NCI-H1092 treated with DMSO at 0.1 percent for 48 hours (cell line): ENCODE measurements around the gene CELA2B.
"Not testable (repeated sequence)": the region's sequence is repeated elsewhere in the genome, so short reads cannot be mapped to it uniquely, and the experiment has no call there.

Source experiments
- DNase-seq: peaks from one replicate; lab custom pipeline; 2025; lab: John Stamatoyannopoulos, UW

CELA2B gene

DNA sequence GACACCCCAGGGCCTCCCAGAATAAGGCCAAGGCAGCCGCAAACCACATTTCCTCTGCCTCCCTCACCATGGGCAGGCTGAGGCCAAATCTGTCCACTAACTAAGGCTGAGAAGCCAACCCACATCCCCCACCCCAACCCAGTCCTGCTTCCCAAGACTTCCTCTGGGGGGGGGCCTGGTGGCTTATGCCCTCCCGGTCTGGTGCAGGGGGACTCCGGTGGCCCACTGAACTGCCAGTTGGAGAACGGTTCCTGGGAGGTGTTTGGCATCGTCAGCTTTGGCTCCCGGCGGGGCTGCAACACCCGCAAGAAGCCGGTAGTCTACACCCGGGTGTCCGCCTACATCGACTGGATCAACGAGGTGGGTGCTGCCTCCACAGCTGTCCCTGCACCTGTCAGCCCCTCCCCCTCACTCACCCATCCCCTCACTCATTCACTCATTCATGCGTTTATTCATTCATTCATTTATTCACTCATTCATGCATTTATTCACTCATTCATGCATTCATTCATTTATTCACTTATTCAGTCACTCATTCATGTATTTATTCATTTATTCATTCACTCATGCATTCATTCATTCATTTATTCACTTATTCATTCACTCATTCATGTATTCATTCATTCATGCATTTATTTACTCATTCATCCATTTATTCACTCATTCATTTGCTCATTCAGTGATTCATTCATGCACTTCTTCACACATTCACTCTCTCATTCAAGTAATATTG, 30.3 kb upstream of the CELA2B start:
- DNase-seq = no peak

DNA sequence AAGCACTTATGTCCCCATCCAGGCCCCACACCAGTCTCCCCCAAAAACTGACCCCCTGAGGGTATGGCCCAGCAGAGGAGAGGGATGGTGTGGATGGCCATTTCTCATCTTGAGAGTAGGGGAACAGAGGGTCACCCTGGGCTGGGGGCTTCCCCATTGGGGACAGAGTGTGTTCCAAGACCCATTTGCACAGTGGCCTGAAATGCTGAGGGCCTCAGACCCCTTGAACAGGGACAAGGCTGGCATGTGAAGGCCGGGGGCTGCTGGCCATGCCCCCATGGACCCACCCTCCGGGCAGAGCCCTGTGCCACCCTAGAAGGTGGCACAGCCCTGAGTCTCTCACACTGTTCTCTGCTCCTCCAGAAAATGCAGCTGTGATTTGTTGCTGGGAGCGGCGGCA, 29.7 kb upstream of the CELA2B start:
- DNase-seq = no peak

DNA sequence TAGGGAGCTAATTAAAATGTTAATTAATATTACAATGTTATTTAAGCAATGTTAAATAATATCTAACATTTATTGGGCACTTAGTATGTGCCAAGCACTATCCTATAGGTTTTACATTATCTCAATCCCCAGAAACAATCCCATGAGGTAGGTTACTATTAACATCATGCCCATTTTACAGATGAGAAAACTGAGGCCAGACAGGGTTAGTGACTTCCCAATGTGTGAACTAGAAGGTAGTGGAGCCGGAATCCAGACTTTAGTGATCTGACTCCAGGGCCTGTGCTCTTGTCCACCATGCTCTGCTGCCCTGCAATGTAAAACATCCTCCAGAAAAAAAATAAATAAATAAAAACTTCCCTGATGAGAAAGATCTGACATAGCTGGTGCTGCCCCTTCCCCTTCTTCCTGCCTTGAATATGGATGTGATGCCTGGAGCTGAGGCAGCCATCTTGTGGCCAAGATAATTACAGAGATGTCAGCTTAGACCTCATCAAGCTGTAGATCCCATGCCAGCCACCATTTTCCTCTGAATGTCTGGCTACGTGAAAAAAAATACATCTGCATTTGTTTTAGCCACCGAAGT, 26.9 kb upstream of the CELA2B start:
- DNase-seq = no peak

DNA sequence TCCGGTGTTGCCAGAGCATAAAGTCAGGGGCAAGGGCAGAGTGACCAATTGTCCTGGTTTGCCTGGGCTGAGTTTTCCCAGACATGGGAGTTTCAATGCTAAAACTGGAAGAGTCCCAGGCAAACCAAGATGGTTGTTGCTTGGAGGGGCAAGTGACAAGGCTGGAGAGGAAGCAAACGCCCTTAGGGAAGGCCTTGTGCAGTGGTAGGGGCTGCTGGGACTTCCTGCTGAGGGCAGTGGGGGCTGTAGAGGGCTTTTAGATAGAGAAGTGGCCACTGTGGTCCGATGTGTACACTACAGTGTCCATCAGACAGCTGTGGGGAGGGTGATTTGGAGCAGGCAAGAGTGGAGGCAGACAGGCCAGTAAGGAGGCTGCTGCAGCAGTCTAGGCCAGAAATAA, 26.3 kb upstream of the CELA2B start:
- no peak for DNase-seq

DNA sequence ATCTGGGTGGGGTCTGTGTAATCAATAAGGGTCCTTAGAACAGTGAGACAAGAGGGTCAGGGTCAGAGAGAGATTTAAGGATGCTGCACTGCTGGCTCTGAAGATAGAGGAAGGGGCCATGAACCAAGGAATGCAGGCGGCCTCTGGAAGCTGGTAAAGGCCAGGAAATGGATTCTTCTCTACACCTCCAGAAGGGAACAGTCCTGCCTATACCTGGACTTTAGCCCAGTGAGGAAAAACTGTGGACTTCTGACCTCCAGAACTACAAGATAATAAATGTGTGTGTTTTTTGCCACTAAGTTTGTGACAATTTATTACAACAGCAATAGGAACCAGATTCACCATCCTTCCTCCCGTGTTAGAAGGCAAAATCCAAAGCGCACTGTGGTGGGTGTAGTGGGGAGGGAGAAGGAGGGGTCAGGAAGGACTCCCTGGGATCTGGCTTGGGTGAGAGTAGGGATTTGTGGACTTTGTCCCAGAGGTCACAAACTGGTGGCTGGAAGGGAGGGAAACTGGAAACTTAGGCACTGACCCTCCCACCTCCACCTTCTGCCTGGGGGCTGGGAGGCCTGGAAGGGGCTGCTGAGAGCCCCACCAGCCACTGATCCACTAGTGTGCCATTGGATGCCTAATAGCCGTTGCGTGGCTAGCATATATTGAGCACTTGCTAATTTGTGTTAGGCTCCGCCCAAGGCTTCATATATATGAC, 24.7 kb upstream of the CELA2B start:
- no peak for DNase-seq

DNA sequence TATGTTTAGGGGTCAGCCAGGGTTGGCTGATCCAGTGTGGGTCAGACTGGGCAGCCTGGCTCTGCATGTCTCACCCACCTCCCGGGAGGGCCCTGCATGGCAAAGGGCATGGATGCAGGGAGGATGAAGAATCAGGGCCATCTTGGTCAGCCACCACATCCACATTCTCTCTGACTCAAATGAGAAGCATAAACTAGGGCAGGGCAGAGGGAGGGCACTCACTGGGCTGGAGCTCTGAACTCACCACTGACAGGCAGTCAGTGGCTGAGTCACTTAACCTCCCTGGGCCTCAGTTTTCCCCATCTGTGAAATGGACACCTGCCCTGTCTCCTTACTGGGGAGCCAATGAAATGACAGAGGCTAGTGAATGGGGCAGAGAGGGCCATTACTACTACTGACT, 23.7 kb upstream of the CELA2B start:
- DNase-seq = no peak

DNA sequence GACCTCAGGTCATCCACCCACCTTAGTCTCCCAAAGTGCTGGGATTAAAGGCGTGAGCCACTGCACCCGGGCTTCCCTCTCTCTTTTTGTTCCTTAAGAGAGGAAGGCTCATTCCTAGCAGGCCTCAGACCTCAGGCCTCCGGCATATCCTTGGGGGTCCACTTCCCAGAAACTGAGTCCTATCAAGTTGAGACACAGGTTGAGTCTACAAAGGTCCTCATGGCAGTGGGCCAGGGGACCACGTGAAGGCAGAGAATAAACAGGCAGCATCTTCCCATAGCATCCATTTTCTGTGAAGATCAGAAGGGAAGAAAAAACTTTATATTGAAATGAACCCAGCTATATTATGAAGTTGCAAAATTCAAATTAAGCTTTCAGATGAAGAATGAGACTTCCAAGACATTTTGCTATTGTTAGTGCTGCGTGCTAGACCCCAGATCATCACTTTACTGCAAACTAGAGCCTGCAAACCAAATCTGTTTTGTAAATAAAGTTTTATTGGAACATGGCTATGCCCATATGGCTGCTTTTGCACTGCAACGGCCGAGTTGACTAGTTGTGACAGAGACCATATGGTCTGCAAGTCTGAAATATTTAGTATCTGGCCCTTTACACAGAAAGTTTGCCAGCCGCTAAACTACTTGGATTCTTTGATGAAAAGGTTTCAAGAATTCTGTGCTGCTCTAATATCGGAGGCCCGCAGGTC, 22.9 kb upstream of the CELA2B start:
- DNase-seq = no peak

DNA sequence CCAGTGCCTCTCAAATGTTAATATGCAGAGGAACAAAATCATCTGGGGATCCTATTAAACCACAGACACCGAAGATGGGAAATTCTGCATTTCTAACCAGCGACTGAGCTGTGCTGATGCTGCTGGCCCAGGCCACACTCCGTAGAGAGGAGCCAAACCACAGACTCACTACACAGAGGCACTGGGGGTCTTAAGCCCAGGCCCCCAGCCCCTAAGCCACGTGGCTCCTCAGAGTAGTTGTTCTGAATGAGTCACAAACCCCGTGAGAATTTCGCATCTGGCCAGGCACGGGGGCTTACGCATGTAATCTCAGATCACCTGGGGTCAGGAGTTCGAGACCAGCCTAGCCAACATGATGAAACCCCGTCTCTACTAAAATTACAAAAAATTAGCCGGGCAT, 22.2 kb upstream of the CELA2B start:
- no peak for DNase-seq

DNA sequence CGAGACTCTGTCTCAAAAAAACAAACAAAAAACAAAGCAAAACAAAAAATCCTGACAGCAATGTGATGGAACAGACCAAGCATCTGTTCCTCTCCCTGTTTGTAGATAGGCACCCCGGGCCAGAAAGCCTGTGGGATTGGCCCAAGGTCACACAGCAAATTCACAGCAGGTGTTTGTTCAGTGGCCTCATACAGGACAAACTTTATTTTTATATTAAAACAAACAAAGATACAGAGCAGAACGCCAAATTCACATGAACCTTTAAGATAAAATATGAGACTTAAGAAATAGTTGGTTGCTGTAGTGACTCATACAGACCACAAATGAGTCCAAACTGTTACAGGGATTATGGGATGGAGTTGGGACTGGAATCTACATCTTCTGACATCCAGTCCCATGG, 21.6 kb upstream of the CELA2B start:
- DNase-seq = no peak

DNA sequence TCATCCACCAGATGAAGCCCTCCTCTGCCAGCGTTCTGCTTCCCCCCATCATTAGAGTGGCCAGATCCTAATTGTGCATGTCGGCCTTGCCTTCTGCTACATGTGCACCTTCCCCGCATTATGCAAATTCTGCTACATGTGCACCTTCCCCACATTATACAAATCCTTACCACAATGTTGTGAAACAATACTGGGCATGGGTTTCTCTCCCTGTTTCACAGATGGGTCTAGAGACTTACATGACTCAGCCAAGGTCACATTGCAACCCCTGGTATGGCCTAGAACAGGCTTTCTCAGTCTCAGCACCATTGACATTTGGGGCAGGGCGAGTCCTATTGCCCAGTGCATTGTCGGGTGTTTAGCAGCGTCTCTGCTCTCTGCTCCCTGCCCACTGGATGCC, 20.4 kb upstream of the CELA2B start:
- DNase-seq = no peak

DNA sequence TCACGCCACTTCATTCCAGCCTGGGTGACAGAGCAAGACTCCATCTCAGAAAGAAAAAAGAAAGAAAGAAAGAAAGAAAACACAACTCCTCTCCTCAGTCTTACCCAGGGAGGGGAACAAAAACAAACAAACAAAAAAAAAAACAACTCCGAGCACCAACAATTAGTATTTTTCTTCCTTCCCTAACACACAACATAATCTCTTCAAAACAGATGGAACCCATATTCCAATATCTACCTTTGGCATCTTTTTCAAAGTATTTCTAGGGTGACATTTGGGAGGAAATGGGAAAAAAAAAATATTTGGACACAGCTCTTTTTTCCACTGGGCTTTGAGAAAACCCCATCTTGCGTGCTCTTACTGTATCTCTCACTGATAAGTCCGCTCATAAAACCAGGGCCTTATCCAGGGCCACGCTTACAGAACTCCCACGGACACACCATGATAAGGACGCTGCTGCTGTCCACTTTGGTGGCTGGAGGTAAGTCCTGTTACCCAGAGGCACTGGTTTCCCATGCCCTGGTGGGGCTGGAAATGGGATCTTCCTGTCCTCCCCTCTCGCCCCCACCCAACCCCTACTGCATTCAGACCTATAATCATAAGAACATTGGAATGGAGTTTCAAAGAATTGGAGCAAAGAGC, 19.5 kb upstream of the CELA2B start, which contains the start of gene CELA2A:
Gene CELA2A, plus strand, starts transcription at position 420 of the 642 bp plus-strand sequence. Its CDS starts 22 bp downstream, at position 442.
- DNase-seq = no peak

DNA sequence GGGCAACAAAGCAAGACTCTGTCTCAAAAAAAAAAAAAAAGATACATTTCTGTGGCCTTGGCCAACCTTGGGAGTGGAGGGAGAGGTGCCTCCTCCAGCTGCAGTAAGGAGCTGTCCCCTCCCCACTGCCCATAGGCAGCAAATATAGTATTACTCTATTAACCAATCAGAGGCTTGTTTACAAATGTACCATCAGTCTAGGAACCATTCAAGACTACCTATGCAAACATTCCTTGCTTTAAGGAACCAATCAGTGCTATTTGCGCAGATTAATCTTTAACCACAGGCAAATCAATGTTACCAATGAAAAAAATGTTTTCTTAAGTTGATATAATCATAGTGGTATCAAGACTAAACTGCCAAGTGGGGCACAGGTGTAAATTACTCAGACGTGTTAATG, 18.3 kb upstream of the CELA2B start:
- no peak for DNase-seq

DNA sequence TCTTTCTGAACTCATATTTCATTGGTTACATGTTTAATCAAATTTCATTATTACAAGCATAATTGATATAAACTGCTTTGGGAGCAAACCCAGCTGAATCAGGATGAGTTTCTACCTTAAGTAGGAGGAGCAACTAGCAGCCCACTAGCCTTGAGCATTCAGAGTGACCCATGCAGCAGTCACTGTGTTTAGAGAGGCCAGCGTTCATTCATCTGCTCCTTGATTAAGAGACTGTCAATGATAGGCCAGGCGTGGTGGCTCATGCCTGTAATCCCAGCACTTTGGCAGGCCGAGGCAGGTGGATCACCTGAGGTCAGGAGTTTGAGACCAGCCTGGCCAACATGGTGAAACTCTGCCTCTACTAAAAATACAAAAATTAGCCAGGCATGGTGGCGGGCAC, 17.5 kb upstream of the CELA2B start:
- DNase-seq = not testable (repeated sequence)

DNA sequence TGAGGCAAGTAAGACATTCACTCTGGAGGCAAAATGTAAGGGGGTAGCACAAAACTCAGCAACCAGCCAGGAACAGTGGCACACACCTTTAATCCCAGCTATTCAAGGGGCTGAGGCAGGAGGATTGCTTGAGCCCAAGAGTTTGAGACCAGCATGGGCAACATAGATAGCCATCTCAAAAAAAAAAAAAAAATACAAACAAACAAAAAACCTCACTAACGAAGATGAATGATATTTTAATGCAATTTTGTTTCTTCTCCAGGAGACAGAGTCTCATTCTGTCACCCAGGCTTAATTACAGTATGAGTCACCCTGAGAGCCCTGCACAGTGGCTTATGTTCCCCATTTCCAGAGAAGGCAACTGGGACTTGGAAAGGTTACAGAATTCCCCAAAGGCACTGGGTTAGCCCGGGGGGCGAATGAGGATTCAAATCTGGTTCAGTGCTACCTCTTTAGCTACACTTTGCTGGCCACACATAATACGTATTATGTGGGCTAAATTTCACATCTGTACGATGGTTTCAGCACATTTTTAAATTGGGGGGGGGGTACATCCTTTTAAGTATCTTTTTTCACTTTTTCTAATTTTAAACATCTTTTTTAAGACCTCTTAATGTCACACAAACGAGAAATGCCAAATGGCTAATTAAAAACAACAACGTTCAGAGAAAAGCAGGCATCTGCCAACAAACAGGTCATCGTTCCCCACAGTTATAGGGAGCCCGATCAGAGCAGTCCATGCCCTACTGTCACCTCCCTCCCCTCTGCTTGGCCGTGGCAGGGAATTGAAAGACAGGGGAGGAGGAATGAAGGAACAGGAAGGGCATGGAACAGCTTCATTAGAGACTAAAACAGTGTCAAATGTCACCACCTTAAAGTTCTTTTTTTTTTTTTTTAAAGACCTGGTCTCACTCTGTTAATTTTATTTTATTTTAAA, 15.9 kb upstream of the CELA2B start:
- no peak for DNase-seq

DNA sequence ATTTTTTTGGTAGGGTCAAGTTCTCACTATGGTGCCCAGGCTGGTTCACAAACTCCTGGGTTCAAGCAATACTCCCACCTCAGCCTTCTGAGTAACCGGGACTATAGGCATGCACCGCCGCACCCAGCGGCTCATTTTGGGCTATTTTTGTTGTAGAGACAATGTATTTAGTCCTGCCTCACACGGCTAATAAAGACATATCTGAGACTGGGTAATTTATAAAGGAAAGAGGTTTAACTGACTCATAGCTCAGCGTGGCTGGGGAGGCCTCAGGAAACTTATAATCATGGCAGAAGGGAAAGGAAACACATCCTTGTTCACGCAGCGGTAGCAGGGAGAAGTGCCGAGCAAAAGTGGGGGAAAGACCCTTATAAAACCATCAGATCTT, 15.2 kb upstream of the CELA2B start:
- DNase-seq = no peak

DNA sequence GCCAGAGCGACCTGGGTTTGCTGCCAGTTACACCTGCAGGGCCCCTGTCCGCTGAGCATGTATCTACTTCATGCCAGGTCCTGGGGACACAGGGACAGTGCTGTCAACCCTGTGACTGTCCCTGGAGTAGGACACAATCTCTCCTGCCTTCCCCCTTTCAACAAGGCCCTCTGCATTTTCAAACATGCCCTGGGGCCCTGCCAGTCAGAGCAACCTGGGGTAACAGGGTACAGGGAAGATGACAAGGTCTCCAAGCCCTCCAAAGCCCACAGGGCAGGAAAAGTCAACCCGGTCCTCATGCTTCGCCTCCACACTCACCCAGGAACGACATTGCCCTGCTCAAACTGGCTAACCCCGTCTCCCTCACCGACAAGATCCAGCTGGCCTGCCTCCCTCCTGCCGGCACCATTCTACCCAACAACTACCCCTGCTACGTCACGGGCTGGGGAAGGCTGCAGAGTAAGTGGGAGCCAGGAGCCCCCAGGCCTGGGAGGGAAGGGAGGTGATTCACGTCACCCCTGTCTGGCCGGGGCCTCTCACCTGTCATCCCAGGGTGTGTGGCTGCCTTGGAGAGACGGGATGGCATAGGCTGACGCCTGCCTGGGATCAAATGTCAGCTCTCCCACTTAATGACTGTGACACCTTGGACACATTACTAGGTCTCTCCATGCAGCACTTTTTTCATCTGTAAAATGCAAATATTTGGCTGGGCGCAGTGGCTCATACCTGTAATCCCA, 12.7 kb upstream of the CELA2B start:
- not testable (repeated sequence) for DNase-seq

DNA sequence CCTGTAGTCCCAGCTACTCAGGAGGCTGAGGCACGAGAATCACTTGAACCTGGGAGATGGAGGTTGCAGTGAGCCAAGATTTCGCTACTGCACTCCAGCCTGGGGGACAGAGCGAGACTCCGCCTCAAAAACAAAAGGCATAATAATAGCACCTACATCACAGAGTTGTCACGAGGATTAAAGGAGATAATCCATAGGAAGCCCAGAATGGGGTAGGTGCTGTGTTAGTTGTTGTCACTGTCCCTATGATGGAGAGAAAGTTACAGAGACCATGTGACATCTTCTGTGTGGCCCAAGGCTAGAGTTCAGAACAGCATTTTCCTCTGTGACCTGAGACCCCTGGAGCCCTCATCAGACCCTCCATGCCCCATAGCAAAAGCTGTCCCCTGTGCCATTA, 12.0 kb upstream of the CELA2B start:
- not testable (repeated sequence) for DNase-seq

DNA sequence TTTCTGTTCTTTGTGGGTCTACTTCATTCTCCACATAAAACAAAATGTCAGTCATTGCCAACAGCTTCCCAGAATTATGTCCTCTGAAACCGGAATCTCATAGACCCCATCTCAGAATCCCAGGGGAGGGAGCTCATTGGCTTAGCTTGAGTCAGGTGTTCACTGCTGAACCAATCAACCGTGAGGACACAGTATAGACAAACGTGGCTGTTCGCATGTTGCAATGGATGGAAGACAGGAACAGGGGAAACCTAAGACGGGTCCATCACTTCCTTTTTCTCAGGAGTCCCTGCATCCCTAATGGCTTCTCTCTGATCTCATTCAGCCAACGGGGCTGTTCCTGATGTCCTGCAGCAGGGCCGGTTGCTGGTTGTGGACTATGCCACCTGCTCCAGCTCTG, 10.2 kb upstream of the CELA2B start:
- DNase-seq = no peak

DNA sequence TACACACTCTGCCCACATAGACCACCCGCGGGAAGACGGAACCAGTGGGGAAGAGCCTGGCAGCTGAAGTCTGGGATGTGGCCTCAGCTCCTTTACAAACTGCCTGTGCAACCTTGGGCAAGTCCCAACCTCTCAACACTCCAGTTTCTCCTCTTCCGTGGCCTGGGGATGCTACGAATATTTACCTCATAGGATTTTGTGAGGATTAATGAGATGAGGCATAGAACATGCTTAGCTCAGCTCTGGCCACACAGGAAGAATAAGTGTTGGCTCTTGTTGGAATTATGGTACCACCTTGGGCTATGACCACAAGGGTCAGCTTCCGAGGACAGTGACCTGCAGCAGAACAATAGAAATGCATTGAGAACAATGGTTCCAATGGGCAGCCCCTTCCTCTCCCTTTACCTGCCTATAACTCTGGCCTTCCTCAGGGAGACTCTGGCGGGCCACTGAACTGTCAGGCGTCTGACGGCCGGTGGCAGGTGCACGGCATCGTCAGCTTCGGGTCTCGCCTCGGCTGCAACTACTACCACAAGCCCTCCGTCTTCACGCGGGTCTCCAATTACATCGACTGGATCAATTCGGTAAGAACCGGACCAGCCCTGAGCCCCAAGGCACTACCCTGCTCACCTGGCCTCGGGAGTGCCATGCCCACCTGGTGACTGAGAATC, 8.8 kb upstream of the CELA2B start:
- DNase-seq = not testable (repeated sequence)

DNA sequence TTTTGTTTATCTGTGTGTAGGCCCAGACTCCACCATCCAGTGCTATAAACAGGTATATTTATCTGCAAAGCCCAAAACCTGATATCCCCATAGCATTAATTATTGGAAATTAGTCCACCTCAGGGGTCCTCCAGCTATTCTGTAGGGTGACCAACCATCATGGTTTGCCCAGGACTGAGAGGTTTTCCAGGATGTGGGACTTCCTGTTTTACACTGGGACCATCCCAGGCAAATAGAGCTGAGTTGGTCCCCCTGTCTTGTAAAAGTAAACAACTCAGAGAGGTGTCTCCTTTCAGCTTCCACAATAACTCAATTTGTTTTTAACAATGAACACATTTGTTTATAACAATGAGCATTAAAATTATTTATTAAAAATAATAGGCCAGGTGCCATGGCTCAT, 7.8 kb upstream of the CELA2B start:
- DNase-seq = no peak
